SIG-M5 treated with dmso at 0.1 percent for 504 hours (cell line): ENCODE data around the gene UBL4B.

ENCODE experiments used
- DNase-seq: peaks from one replicate; lab custom pipeline; 2025; ENCODE audit not compliant: unreplicated experiment; lab: John Stamatoyannopoulos, UW

Gene UBL4B

DNA sequence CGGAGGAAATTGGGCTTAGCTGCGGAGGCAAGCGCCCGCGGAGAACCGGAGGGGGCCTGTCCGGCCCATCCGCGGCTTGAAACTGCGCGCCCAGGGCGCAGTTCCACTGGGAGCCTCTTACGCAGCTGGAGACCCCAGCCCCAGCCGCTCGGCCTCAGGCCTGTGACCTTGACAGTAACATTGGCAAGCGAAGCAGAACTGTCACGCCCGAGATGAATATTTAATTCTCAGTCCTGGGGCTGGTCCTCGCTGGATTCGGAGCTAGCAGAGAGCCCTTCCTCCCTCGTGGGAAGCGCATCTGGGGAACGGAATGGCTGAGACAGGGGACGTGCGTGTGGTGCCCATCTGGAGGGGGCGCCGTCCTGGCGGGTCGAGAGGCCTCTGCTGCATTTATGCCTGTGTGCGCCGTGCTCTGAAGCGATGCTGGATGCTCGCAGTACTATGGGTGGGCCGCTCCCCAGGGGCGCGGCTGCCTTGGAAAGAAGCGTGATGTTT is 39.0 kb downstream of the UBL4B start:
- DNase-seq, result no peak

DNA sequence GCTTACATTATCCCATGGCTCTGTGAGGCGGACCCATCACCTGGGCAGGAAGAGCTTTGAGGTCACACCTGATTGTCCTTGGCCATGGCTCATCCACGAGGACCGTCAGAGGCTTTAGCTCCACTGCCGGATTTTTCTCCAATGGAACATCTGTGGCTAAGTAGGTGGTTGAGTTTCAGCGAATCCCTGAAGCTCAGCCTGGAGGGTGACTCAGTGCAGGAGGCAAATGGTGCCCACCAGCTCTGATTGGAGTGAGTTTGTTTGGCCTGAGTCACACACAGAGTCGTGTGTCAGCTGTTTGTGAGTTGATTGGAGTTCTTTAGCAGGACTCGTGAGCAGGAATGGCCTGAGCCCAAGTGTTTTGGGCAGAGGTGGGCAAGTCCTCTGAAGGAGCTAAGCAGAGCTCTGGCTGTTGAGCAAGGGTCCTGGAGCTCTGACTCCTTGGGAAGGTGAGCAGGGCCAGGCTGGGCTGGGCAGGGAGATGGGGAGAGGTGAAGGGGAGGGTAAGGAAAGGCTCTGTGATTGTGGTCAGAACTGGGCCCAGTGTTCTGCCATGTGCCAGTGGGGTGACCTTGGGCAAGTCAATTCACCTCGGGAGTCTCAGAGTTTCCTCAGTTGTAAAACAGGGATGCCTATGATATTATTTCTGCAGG is 40.0 kb downstream of the UBL4B start:
- no peak for DNase-seq

DNA sequence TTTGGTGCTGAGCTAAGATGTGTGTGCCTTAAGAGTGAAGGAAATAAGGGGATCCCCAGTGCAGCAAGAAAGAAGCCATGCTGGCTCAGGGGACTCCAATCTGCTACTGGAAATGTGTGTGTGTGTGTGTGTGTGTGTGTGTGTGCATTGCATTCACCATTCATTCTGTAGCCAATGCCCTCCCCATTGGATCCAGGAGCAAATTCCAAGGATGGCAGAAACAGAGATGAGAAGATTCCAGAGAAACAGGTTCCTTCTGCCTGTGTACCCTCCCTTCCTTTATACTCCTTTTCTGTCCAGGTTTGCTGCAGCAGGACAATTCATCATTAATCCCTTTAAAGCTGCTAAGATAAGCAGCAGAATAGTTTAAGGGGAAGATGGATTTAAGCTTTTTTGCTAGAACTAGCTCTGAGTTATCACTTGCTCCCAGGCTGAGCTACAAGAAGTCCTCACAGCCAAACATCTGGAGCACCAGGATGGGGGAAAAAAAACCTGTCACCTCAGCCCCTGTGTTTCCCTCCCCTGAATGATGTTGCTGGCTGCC is 41.2 kb downstream of the UBL4B start:
- no peak for DNase-seq

DNA sequence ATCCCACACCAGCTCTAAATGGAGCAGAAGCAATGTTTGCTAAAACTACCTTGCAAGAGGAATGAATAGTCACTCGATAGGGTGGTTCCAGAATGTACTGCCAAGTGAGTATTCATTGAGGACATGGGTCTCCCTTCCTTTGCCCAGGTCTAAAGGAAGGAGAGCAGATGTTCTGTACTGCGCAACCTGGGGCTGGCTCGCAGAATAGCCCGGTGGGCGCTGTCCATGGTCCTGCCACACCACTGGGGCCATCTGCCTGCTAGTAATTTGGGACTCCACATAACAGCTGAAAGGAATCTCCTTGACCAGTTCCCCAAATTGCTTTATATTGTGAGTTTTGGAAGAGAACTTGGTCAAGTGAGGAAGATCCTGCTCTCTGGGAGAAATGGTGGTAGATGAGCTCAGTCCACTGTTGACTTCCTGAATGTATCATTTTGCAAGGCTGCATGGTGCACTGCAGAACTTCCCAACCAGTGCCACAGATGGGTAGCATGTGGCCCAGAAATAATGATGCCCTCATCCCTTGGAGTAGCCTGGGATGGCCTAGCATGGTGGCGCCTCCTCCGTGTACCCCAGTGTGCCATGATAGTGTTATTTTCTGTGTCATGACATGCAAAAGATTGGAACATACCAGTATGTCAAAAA is 43.8 kb downstream of the UBL4B start:
- peak; percentile 36 for DNase-seq

DNA sequence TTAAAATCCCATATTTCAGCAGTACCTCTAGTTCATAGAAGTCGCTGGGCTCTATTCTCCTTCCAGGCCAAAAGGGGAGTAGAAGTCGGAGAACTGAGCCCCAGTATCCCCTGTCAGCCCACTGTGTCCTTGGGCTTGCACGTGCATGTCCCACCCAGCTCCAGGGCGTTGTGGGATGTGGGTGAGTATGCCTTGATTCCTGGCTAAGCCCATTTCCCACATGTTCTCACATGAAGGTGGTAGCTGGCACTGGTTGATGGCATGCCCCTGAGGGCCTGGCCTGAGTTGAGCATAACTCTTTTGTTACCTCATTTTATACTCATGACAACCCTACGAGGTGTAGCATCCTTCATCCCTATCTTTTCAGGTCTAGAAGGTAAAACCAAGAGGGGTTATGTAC is 46.0 kb downstream of the UBL4B start:
- DNase-seq, result no peak

DNA sequence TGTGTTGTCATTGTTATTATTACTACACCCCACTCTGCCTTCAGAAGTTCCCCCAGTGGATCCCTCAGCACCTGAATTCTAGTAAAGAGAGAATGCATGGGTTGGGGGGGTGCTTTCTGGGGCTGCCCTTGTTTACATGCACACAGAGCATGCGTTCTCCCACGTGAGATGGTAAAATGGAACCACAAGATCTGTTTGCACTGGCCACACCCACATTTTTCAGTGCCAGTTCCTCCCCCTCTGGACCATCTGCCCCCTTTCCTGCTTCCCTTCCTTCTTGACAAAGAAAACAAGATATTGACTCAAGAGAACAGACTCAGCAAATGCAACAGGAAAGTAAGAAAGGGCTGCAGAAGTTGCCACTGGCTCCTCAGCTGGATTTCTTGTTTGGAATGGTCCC is 46.9 kb downstream of the UBL4B start:
- no peak for DNase-seq

DNA sequence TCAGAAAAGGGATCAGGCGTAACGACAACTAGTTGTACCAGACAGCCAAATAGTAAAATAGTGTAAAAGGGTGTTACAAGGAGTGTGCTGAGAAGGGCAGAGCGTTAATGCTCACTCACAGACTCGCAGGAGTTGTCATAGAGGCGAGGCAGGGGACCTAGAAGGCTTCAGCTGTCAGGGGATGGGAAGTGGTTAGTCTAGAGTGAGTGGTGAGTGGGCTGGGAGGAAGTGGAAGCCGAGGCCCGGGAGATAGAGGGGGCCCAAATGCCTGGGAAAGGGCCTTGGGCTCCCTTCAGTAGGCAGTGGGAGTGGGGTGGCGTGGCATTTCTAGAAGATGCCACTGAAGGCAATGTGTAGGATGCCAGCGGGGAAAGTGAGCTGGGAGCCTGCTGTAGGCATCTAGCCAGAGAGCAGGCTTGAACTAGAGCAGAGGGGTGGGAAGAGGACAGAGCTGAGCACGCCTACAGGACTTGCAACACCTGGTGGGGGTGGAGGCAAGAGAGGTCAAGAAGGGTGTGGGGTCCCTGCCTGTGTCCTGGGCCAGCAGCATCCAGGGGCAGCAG is 48.4 kb downstream of the UBL4B start:
- no peak for DNase-seq

DNA sequence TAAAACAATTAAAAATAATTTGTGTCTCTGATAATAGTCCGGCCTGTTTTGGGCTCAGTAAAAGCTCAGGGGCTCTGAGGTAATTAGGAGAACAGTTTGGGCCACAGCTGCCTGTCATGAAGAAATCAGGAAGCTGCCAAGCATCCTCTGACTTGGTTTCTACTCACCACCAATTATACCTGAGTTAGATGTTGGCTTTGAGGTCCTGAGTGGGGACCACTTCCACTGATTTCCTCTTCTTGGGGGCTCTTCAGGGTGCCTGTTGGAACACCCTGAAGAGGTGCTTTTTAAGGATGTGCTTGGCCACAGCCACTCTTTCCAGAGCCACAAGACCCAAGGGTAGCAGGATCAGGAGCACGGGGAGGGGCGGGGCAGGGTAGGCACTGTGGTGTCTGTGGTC is 48.9 kb downstream of the UBL4B start:
- DNase-seq, result no peak

DNA sequence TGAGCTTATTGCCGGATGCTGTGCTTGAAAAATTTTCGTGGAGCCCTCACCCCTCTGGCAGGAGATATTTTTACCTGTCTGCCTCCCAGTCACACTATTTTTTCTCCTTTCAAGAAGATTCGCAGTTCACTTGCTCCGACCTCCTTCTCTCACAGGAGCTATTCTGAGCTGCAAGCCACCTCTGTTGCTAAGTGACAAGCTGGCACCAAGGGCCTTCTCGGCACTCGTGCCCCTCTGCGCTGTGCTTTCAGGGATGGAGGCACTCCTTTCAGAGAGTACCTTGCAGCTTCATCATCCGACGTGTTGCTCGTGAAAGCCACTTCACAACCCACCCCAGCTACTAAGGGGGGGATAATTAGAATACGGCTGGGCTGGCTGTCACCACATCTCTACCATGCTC is 49.6 kb downstream of the UBL4B start:
- DNase-seq, result no peak
